Measurements from ENCODE around the gene FNIP2.
"Not testable (repeated sequence)": the region's sequence is repeated elsewhere in the genome, so short reads cannot be mapped to it uniquely, and the experiment has no call there.

FNIP2 gene

GRCh38 chr4:158948071-158948470 is 179.2 kb downstream of the FNIP2 start:
- Histone ChIP-seq H4K8ac (ENCODE audit: low read depth, low read length) (no peak overlapping the region), H3K9me3 (ENCODE audit: insufficient read depth, low read depth, low read length) (no peaks in the 10 kb centered on the region), H2BK120ac (ENCODE audit: insufficient read depth, low read length, poor library complexity) (no peak overlapping the region), H3K14ac (ENCODE audit: low read length) (no peak overlapping the region), H4K91ac (ENCODE audit: low read depth, low read length) (no peak overlapping the region), H3K36me3 (ENCODE audit: control insufficient read depth in 1 of 2, insufficient read depth in 2 of 2, low read length in 2 of 2) (peaks cover 0 to under 1% of the 10 kb centered on the region in 2 experiments), H3K4ac (ENCODE audit: low read depth, low read length) (no peak overlapping the region), H2AFZ (ENCODE audit: insufficient read depth, low read length, poor library complexity) (no peak overlapping the region), H3K4me2 (ENCODE audit: low read length) (no peak overlapping the region), H3K23ac (ENCODE audit: low read length) (no peak overlapping the region), H2BK5ac (ENCODE audit: low read depth, low read length, poor library complexity) (no peak overlapping the region), H3K18ac (ENCODE audit: low read length) (no peak overlapping the region), H3K4me3 (ENCODE audit: low read depth, low read length) (no peak overlapping the region), H3K79me1 (ENCODE audit: low read length) (peaks cover 3% of the 10 kb centered on the region), H3K4me1 (ENCODE audit: control insufficient read depth in 1 of 2, insufficient read depth in 2 of 2, low read length in 2 of 2) (peaks cover 2 to 3% of the 10 kb centered on the region in 2 experiments), H3K9ac (ENCODE audit: low read length) (no peak overlapping the region), H2AK5ac (ENCODE audit: low read length) (no peak overlapping the region), H3K27ac (ENCODE audit: low read depth, low read length) (peak overlapping the region; percentile 77), H4K12ac (ENCODE audit: low read depth, low read length) (no peak overlapping the region), H3K79me2 (ENCODE audit: control insufficient read depth, insufficient read depth, low read length, poor library complexity) (no peaks in the 10 kb centered on the region), H2BK12ac (ENCODE audit: low read length) (no peak overlapping the region), H3K27me3 (ENCODE audit: insufficient read depth, low read length) (no peaks in the 10 kb centered on the region)
- no CpG with 5 or more reads among the region's 2 CpGs for WGBS (ENCODE audit: extremely low coverage, insufficient coverage, insufficient read length)
- DNase-seq: peak; percentile 79 to 98

DNA sequence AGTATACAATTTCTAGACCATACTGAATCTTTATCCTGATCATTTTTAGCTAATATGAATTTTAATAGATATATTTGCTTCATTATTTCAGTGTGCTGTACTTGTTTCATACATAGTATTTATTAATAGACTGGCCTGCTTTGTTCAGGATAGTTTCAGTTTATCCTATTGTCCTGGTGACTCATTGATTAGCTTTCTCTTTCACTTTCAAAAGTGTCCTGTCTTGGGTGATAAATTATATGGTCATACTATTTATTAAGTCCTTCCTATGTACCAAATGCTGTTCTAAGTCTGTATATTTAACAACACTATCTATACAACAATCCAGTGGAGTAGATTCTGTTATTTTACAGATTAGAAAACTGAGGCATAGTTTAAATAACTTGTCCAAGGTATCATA is 180.3 kb downstream of the FNIP2 start:
- H4K12ac ChIP-seq (ENCODE audit: low read depth, low read length): no peak overlapping the region
- H3K4me2 ChIP-seq (ENCODE audit: low read length): no peak overlapping the region
- no peak overlapping the region for H3K4ac ChIP-seq (ENCODE audit: low read depth, low read length)
- H2BK5ac ChIP-seq (ENCODE audit: low read depth, low read length, poor library complexity): no peak overlapping the region
- H3K79me1 ChIP-seq (ENCODE audit: low read length): peaks cover 3% of the 10 kb centered on the region
- peaks cover 0 to 3% of the 10 kb centered on the region in 2 experiments for H3K36me3 ChIP-seq (ENCODE audit: control insufficient read depth in 1 of 2, insufficient read depth in 2 of 2, low read length in 2 of 2)
- no peak overlapping the region for H3K14ac ChIP-seq (ENCODE audit: low read length)
- no peak overlapping the region for H3K18ac ChIP-seq (ENCODE audit: low read length)
- H3K27ac ChIP-seq (ENCODE audit: low read depth, low read length): no peak overlapping the region
- H3K27me3 ChIP-seq (ENCODE audit: insufficient read depth, low read length): no peaks in the 10 kb centered on the region
- H4K91ac ChIP-seq (ENCODE audit: low read depth, low read length): no peak overlapping the region
- H3K4me1 ChIP-seq (ENCODE audit: control insufficient read depth in 1 of 2, insufficient read depth in 2 of 2, low read length in 2 of 2): peaks cover 2 to 3% of the 10 kb centered on the region in 2 experiments
- H3K79me2 ChIP-seq (ENCODE audit: control insufficient read depth, insufficient read depth, low read length, poor library complexity): no peaks in the 10 kb centered on the region
- peak in 1 of 2 donors; percentile 37 for DNase-seq
- H2AFZ ChIP-seq (ENCODE audit: insufficient read depth, low read length, poor library complexity): no peak overlapping the region
- H3K23ac ChIP-seq (ENCODE audit: low read length): no peak overlapping the region
- no peak overlapping the region for H3K9ac ChIP-seq (ENCODE audit: low read length)
- no peak overlapping the region for H4K8ac ChIP-seq (ENCODE audit: low read depth, low read length)
- H3K4me3 ChIP-seq (ENCODE audit: low read depth, low read length): no peak overlapping the region
- no peak overlapping the region for H2AK5ac ChIP-seq (ENCODE audit: low read length)
- H3K9me3 ChIP-seq (ENCODE audit: insufficient read depth, low read depth, low read length): peaks cover 3% of the 10 kb centered on the region
- H2BK12ac ChIP-seq (ENCODE audit: low read length): no peak overlapping the region
- H2BK120ac ChIP-seq (ENCODE audit: insufficient read depth, low read length, poor library complexity): no peak overlapping the region

DNA sequence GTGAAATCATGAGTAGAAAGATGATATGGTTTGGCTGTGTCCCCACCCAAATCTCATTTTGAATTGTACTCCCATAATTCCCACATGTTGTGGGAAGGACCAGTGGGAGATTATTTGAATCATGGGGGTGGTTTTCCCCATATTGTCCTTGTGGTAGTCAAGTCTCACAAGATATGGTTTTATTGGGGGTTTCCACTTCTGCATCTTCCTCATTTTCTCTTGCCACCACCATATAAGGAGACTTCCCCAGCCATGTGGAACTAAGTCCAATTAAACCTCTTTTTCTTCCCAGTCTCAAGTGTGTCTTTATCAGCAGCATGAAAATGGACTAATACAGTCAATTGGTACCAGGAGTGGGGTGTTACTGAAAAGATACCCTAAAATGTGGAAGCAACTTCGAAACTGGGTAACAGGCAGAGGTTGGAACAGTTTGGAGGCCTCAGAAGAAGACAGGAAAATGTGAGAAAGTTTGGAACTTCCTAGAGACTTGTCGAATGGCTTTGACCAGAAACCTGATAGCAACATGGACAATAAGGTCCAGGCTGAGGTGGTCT is 183.5 kb downstream of the FNIP2 start:
- H3K79me1 ChIP-seq (ENCODE audit: low read length); H2BK120ac ChIP-seq (ENCODE audit: insufficient read depth, low read length, poor library complexity); H3K79me2 ChIP-seq (ENCODE audit: control insufficient read depth, insufficient read depth, low read length, poor library complexity); DNase-seq; H3K4me2 ChIP-seq (ENCODE audit: low read length); H3K27me3 ChIP-seq (ENCODE audit: insufficient read depth, low read length); H3K9me3 ChIP-seq (ENCODE audit: insufficient read depth, low read depth, low read length); H3K18ac ChIP-seq (ENCODE audit: low read length); H3K4me3 ChIP-seq (ENCODE audit: low read depth, low read length); H3K4me1 ChIP-seq (ENCODE audit: control insufficient read depth in 1 of 2, insufficient read depth in 2 of 2, low read length in 2 of 2); H2BK12ac ChIP-seq (ENCODE audit: low read length); H4K12ac ChIP-seq (ENCODE audit: low read depth, low read length); H3K14ac ChIP-seq (ENCODE audit: low read length); H3K4ac ChIP-seq (ENCODE audit: low read depth, low read length); H3K9ac ChIP-seq (ENCODE audit: low read length); H4K8ac ChIP-seq (ENCODE audit: low read depth, low read length); H3K23ac ChIP-seq (ENCODE audit: low read length); H2BK5ac ChIP-seq (ENCODE audit: low read depth, low read length, poor library complexity); H3K27ac ChIP-seq (ENCODE audit: low read depth, low read length); H3K36me3 ChIP-seq (ENCODE audit: control insufficient read depth in 1 of 2, insufficient read depth in 2 of 2, low read length in 2 of 2); H2AK5ac ChIP-seq (ENCODE audit: low read length); H2AFZ ChIP-seq (ENCODE audit: insufficient read depth, low read length, poor library complexity); H4K91ac ChIP-seq (ENCODE audit: low read depth, low read length): not testable (repeated sequence)
- WGBS (ENCODE audit: extremely low coverage, insufficient coverage, insufficient read length): no CpG with 5 or more reads among the region's 2 CpGs

GRCh38 chr4:158956345-158956744 is 187.5 kb downstream of the FNIP2 start:
- not testable (repeated sequence) for H4K12ac ChIP-seq (ENCODE audit: low read depth, low read length); H3K9me3 ChIP-seq (ENCODE audit: insufficient read depth, low read depth, low read length); DNase-seq; H3K36me3 ChIP-seq (ENCODE audit: control insufficient read depth in 1 of 2, insufficient read depth in 2 of 2, low read length in 2 of 2); H3K4me1 ChIP-seq (ENCODE audit: control insufficient read depth in 1 of 2, insufficient read depth in 2 of 2, low read length in 2 of 2); H4K8ac ChIP-seq (ENCODE audit: low read depth, low read length); H3K23ac ChIP-seq (ENCODE audit: low read length); H3K9ac ChIP-seq (ENCODE audit: low read length); H3K18ac ChIP-seq (ENCODE audit: low read length); H3K4ac ChIP-seq (ENCODE audit: low read depth, low read length); H2BK5ac ChIP-seq (ENCODE audit: low read depth, low read length, poor library complexity); H3K4me3 ChIP-seq (ENCODE audit: low read depth, low read length); H3K14ac ChIP-seq (ENCODE audit: low read length); H2BK12ac ChIP-seq (ENCODE audit: low read length); H3K79me1 ChIP-seq (ENCODE audit: low read length); H2BK120ac ChIP-seq (ENCODE audit: insufficient read depth, low read length, poor library complexity); H3K79me2 ChIP-seq (ENCODE audit: control insufficient read depth, insufficient read depth, low read length, poor library complexity); H3K27ac ChIP-seq (ENCODE audit: low read depth, low read length); H2AFZ ChIP-seq (ENCODE audit: insufficient read depth, low read length, poor library complexity); H3K27me3 ChIP-seq (ENCODE audit: insufficient read depth, low read length); H2AK5ac ChIP-seq (ENCODE audit: low read length); H4K91ac ChIP-seq (ENCODE audit: low read depth, low read length); H3K4me2 ChIP-seq (ENCODE audit: low read length)
- WGBS (ENCODE audit: extremely low coverage, insufficient coverage, insufficient read length): no CpG with 5 or more reads among the region's 9 CpGs

All from trophoblast cell (in vitro differentiated cells and primary cell).